ENCODE measurements around the gene UEVLD. TPM values are rescaled to one million over a fixed set of nuclear protein-coding genes. Genes with fewer than 3 reads are reported as not detected.

UEVLD gene
- total RNA-seq, 3 donors from 2014 or later = 34.8 to 36.7 (median 35.3) TPM

GRCh38 chr11:18523084-18523483 lies 65.5 kb downstream of the UEVLD start:
- intact Hi-C loops (cut with DNase I, micrococcal nuclease) = no loop called here
- ATAC-seq = no peak
- DNase-seq = no peak
- Histone ChIP-seq H3K36me3 (ENCODE audit: low read depth) (no peaks in the 10 kb centered on the region), H3K4me1 (ENCODE audit: low read depth) (peaks cover 25% of the 10 kb centered on the region), H3K4me3 (no peak overlapping the region), H3K9me3 (no peaks in the 10 kb centered on the region)
- TF ChIP-seq CTCF (IDR thresholded peaks at IDR 0.05) = no peak

GRCh38 chr11:18522388-18522787 lies 66.1 kb downstream of the UEVLD start:
- TF ChIP-seq CTCF (IDR thresholded peaks at IDR 0.05) = no peak
- DNase-seq (no peak), ATAC-seq (no peak)
- Histone ChIP-seq H3K4me3 (no peak overlapping the region), H3K9me3 (no peaks in the 10 kb centered on the region), H3K4me1 (ENCODE audit: low read depth) (peaks cover 19% of the 10 kb centered on the region), H3K36me3 (ENCODE audit: low read depth) (no peaks in the 10 kb centered on the region)
- intact Hi-C loops (cut with DNase I, micrococcal nuclease) = no loop called here

- DNase-seq (no peak), ATAC-seq (no peak)
- no peaks in the 10 kb centered on the region for H3K9me3 ChIP-seq
- intact Hi-C loops (cut with DNase I, micrococcal nuclease) = no loop called here
- TF ChIP-seq CTCF (IDR thresholded peaks at IDR 0.05) = no peak
- peaks cover 19% of the 10 kb centered on the region for H3K4me1 ChIP-seq (ENCODE audit: low read depth)
- H3K4me3 ChIP-seq = no peak overlapping the region
- no peaks in the 10 kb centered on the region for H3K36me3 ChIP-seq (ENCODE audit: low read depth)
These were observed 67.4 kb downstream of the UEVLD start for GRCh38 chr11:18521122-18521521.

GRCh38 chr11:18502352-18502751 lies 86.2 kb downstream of the UEVLD start:
- ATAC-seq (no peak), DNase-seq (no peak)
- no peak for TF ChIP-seq CTCF (IDR thresholded peaks at IDR 0.05)
- Histone ChIP-seq H3K36me3 (ENCODE audit: low read depth) (no peaks in the 10 kb centered on the region), H3K4me1 (ENCODE audit: low read depth) (no peaks in the 10 kb centered on the region), H3K9me3 (no peaks in the 10 kb centered on the region), H3K4me3 (no peak overlapping the region)
- intact Hi-C loops (cut with DNase I, micrococcal nuclease) = no loop called here

GRCh38 chr11:18501629-18502028 lies 86.9 kb downstream of the UEVLD start:
- intact Hi-C loops (cut with DNase I, micrococcal nuclease) = no loop called here
- TF ChIP-seq CTCF (IDR thresholded peaks at IDR 0.05) = no peak
- no peak for ATAC-seq
- H3K36me3 ChIP-seq (ENCODE audit: low read depth) = no peaks in the 10 kb centered on the region
- H3K4me1 ChIP-seq (ENCODE audit: low read depth) = no peaks in the 10 kb centered on the region
- H3K4me3 ChIP-seq = no peak overlapping the region
- no peak for DNase-seq
- no peaks in the 10 kb centered on the region for H3K9me3 ChIP-seq

- TF ChIP-seq CTCF (IDR thresholded peaks at IDR 0.05) = no peak
- H3K36me3 ChIP-seq (ENCODE audit: low read depth) = no peaks in the 10 kb centered on the region
- peaks cover 3% of the 10 kb centered on the region for H3K4me1 ChIP-seq (ENCODE audit: low read depth)
- no peak overlapping the region for H3K4me3 ChIP-seq
- no peaks in the 10 kb centered on the region for H3K9me3 ChIP-seq
- intact Hi-C loops (cut with DNase I, micrococcal nuclease) = no loop called here
- ATAC-seq (no peak), DNase-seq (no peak)
These were observed 90.5 kb downstream of the UEVLD start for GRCh38 chr11:18498039-18498438.
